Measurements from ENCODE around the gene LRRC27.

The LRRC27 gene

GRCh38 chr10:132368391-132368790 is 36.4 kb downstream of the LRRC27 start:
- no peak for TF ChIP-seq EGR1 (IDR thresholded peaks at IDR 0.05)
- TF ChIP-seq ZBTB7A (IDR thresholded peaks at IDR 0.05; ENCODE audit: low read depth), result no peak
- TF ChIP-seq NFIC (IDR thresholded peaks at IDR 0.05), result no peak
- no peak for TF ChIP-seq REST (IDR thresholded peaks at IDR 0.05; ENCODE audit: low read depth)
- TF ChIP-seq TCF12 (IDR thresholded peaks at IDR 0.05; ENCODE audit: low read depth), result no peak

- TF ChIP-seq MAX (IDR thresholded peaks at IDR 0.05) (no peak), CREB1 (IDR thresholded peaks at IDR 0.05; ENCODE audit: low read depth) (no peak)
Measured at GRCh38 chr10:132368881-132369635, 37.1 kb downstream of the LRRC27 start.

GRCh38 chr10:132369636-132370185 is 37.7 kb downstream of the LRRC27 start:
- TF ChIP-seq YY1 (IDR thresholded peaks at IDR 0.05; ENCODE audit: low read depth) (no peak), EP300 (IDR thresholded peaks at IDR 0.05; ENCODE audit: borderline replicate concordance) (peak; percentile 39; the same call in 1 of the 2 replicates), EGR1 (IDR thresholded peaks at IDR 0.05) (no peak), MAX (IDR thresholded peaks at IDR 0.05) (peak; percentile 25; the same call in 1 of the 2 replicates)

GRCh38 chr10:132370426-132371340 is 38.7 kb downstream of the LRRC27 start:
- TF ChIP-seq YY1 (IDR thresholded peaks at IDR 0.05; ENCODE audit: low read depth) (no peak), USF1 (IDR thresholded peaks at IDR 0.05) (no peak), ZBTB7A (IDR thresholded peaks at IDR 0.05; ENCODE audit: low read depth) (no peak), FOXM1 (IDR thresholded peaks at IDR 0.05; ENCODE audit: borderline replicate concordance, low read depth) (no peak), TEAD4 (IDR thresholded peaks at IDR 0.05) (no peak), NFIC (IDR thresholded peaks at IDR 0.05) (no peak), EP300 (IDR thresholded peaks at IDR 0.05; ENCODE audit: borderline replicate concordance) (no peak), MAX (IDR thresholded peaks at IDR 0.05) (no peak), RAD21 (IDR thresholded peaks at IDR 0.05; ENCODE audit: low read depth) (no peak), CREB1 (IDR thresholded peaks at IDR 0.05; ENCODE audit: low read depth) (no peak), CEBPB (IDR thresholded peaks at IDR 0.05) (no peak), TAF1 (IDR thresholded peaks at IDR 0.05; ENCODE audit: low read depth) (no peak), EGR1 (IDR thresholded peaks at IDR 0.05) (no peak), REST (IDR thresholded peaks at IDR 0.05; ENCODE audit: low read depth) (no peak), TCF12 (IDR thresholded peaks at IDR 0.05; ENCODE audit: low read depth) (no peak)

GRCh38 chr10:132371641-132372081 is 39.7 kb downstream of the LRRC27 start:
- peak; percentile 47 for TF ChIP-seq RAD21 (IDR thresholded peaks at IDR 0.05; ENCODE audit: low read depth)
- no peak for TF ChIP-seq CEBPB (IDR thresholded peaks at IDR 0.05)
- TF ChIP-seq FOXM1 (IDR thresholded peaks at IDR 0.05; ENCODE audit: borderline replicate concordance, low read depth), result no peak
- TF ChIP-seq MAX (IDR thresholded peaks at IDR 0.05), result no peak
